Activated CD8-positive, alpha-beta memory T cell treated with anti-CD3 and anti-CD28 coated beads for 4 hours (primary cell): ENCODE results near the gene SH3TC1.

Experiments used
- DNase-seq, 2 donors: peaks; one replicate each; pipeline ENCODE4 v3.0.0-alpha.2; 2020; ENCODE audit warnings: low read depth in 2 of 2

Gene SH3TC1

DNA sequence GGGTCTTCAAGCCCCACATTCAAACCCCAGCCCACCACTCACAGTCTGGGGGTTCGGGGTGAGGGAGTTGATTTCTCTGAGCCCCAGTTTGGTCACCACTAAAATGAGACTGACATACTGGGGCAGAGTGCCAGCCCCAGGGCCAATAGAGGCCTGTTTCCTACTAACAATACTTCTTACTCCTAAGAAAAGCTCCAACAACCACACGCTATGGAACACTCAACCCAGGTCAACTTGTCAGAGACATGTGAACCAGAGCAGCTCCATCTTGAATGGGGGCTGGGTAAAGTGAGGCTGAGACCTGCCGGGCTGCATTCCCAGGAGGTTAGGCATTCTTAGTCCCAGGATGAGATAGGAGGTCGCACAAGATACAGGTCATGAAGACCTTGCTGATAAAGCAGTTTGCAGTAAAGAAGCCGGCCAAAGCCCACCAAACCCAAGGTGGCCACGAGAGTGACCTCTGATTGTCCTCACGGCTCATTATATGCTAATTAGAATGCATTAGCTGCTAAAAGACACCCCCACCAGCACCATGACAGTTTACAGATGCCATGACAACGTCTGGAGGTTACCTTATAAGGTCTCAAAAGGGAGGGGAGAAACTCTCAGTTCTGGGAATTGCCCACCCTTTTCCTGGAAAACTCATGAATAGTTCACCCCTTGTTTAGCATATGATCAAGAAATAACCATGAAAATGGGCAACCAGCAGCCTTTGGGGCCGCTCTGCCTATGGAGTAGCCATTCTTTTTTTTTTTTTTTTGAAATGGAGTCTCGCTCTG, 43.9 kb downstream of the SH3TC1 start:
- DNase-seq = no peak

DNA sequence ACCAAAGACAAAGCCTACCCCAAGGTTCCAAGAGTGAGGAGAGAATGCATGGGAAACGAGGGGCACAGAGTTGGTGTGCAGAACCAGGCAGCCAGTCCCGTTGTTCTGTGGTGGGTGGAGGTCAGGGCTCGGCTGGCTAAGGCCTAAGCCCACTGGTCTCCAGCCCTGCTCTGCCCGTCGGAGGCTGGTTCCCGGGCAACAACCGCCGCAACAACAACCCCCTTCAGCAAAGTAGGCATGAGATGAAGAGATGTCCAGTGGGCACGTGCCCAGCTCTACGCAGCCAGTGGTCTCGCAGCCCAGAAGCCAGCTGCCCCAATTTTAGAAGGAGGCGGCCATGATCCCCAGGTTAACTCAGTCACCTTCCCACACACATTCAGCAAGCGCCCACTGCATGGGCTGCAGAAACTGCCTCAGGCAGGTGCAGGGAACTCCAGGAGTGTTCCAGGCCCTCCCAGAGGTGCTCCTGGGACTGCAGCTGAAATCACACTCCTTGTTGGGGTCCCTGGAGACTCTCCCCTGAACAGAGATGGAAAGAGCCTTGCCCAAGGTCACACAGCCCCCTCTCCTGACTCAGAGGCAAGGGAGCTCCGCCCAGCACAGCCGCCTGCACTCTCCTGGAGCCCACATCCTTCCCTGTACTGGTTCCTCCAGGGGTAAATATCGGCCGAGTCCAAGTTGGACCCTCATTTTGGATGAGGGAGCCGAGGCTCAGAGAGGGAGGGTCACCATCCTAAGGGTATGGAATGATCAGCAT, 45.1 kb downstream of the SH3TC1 start:
- DNase-seq = no peak

DNA sequence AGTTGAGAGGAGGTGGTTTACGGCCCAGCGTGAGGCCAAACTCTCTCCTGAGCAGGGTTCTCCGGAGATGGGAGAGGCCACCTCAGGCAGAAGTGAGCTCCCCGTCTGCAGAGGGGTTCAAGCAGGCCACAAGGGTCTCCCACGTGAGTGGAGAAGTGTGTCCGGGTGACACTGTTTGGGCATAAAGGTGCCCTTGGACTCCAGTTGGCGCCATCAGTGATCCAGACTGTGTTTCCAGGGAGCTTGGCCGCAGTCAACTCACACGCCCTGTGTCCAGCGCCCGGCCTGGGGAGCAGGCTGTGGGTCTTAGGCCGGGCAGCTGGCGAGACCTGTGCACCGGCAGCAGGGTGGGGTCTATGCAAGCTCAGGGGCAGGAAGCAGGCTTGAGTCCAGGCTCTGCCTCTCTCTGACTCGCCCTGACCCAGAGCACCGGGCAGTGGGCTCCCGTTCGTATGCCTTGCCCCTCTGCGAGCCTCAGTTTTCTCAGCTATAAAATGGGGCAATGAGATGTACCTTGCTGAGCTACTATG, 45.9 kb downstream of the SH3TC1 start:
- DNase-seq = no peak

DNA sequence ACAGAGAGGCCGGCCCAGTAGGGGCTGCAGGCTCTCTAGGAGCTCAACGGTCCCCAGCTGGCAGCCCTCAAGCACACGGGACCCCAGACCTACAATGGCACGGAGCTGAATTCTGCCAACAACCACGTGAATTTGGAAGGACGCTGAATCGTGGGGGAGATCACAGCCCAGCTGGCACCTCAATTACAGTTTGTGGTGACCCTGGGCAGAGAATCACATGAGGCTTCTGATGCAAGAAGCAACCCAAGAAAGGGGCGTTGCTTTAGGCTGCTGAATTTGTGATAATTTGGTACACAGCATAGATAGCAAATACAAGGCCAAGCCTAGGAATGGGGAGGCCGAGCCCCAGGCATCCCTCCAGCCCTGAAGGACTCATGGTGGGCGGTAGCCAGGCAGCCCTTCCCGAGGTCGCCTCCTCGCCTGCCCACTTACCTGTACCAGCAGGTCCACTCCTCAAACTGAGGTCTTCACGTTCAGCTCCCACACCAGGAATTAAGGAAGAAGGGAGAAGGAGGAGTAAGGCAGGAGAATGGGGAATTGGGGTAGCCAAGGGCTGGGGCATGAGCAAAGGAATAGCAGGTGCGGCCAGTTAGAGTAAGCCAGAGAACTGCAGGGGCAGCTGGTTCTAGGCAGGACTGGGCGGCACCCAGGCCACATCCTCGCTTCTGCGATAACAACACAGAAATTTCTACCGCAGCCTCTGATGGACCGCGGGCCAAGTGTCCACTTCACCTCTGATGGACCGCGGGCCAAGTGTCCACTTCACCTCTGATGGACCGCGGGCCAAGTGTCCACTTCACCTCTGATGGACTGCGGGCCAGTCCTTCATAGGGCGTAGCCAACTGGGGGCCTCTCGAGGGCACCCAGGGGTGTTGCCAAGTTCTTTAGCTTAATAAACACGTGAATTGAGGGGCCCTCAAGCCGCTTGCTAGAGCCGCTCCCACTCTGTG, 47.1 kb downstream of the SH3TC1 start:
- DNase-seq = no peak

DNA sequence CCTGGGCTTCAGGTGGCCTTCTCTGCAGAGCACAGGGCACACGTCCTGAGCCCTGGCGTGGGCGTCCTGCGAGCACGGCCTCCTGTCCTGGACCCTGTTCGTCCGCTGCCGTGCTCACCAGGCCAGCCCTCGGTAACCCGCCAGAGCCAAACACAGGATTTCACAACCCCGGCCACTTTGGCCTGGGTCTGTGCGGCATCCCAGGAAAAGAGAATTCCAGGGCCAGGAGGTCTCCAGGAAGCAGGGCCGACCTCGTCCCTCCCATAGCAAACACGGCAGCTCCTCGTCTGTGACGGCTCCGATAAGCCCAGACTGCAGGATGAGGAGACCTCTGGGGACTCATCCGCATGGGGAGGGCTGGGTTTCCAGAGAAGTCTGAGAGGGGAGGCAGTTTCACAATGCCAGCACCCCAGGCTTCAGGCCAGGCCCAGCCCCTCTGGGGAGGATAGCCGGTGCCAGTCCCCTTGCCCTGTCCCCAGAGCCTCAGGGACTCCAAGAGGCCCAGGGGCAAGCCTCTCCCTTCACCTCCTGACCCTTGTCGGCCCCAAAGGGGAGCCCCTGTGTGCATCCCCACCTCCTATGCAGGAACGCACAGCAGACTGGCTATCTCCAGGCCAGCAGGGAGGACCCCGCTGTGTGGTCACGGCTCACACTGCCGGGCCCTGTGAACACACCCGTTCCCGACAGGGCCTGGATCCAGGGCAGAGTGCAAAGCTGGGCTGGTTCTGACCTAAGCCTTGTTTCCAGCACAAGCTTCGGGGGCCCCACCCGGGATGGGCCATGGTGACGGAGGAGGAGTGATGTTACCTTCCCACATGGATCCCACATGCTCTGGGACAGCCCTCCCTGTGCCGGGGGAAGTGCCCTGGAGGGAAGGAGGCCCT, 48.2 kb downstream of the SH3TC1 start:
- DNase-seq = no peak

DNA sequence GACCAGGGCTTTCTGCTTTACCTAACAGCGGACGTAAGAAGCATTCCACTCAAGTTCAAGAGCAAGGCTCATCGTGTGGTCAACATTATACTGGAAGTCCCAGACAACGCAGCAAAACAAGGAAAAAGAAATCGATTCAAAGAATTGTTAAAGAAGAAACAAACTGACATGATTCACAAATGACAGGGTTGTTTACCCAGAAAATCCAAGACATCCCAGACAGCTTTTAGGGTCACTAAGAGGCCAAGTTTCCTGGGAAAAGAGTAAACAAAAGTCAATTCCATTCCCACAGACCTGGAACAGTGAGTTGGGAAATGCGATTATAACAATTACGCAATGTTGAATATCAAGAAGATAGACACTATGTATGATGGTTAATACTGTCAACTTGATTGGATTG, 49.0 kb downstream of the SH3TC1 start:
- no peak for DNase-seq

DNA sequence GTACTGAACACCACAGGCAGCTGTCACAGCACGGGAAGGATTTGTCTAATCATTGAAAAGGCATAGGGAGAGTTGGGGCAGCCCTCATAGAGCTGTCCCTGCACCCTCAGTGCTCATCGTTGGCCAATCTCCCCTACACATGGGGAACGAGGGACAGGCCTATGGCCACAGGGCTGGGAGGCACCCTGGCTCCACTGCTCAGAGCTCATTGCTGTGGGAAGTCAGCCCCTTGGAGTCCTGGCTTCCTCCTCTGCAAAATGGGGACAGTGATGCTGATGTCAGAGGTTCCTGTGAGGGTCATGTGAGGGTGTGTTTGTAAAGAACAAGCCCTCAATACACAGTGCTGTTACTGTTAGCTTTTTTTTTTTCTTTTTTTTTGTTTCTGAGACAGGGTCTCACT, 51.1 kb downstream of the SH3TC1 start:
- DNase-seq = no peak

DNA sequence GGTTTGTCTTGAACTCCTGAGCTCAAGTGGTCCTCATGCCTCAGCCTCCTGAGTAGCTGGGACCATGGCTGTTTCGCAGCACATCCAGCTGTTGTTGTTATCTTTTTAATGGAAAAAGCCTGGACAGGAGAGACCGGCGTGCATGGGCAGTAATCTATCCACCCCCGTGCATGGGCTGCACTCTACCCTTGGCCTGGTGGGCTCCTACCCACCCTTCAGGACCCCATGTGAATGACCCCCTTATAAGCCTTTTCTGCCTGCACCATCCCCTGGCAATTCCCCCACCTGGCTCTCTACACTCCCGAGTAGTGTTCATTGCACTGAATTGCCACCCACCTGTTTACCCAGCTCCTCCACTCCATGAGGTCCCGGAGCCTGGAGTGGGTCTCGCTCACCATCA, 51.5 kb downstream of the SH3TC1 start:
- no peak for DNase-seq

DNA sequence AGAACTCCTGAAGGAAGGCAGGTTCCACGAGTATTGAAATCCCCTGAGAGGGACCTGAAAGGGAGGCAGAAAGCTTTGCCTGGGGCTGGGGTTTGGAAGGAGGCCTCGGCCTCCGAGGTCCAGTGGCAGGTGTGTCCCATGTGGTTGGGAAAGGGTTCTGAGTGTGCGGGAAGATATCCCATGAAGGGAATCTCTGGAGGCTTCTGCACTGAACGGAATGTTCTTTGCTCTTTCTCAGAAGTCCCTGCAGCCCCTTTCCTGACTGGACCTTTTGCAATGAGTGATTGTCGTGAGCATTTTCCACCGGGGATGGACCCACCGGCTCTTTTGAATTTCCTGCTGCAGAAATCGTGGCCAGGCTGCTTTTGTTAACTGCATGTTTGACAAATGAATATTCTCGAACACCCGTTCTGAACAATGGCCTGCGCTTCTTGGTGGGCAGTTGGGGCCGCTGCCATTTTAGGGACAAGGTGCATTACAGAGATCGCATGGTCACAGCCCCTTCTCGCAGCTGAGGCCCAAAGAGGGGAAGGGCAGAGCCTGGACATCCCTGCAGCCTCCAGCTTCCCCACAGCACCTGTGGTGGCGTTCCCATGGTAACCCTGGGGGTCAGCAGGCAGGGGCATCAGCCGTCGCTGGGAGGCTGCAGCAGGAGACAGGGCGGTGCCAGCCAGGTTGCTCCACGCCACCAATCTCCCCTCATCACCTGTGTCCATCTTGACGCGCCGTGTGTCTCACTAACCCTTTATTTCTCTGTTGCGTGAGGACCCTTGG, 52.2 kb downstream of the SH3TC1 start:
- no peak for DNase-seq

DNA sequence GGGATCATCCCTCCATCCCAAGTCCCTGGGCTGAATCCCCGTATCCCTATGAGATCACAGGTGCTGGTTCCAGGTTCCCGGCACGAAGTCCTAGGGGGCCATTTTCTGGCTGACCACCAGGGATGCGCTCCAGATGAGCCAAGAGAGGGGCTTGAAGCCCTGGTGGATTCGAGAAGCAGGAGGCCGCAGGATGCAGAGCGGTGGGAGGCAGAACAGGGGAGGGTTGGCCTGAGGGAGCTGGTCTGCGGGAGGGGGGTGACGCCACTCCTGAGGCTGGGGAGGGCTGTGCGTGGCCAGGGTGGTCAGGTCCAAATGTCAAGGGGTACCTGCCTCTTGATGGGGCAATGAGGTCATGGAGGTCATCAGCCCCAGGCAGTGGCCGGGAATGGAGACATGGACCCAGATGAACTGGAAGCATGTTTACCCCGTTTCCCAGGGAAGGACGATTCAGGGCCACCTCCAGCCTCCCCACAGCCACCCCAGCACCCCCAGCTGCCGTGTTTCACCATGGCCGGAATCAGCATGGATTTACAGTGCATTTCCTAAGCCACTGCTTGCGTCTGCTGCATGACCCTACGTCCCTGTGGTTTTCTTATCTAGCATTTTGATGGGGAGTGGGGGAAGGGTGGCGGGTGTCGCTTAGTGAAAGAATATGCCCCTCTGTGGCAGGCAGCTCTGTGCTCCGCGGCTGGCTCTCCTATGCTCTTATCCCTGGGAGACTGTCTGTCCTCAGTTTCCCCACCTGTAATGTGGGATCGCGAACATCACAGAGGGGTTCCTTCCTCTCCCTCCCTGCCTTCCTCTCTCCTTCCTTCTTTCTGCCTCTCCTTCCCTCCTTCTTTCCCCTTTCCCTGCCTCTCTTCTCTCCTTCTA, 53.4 kb downstream of the SH3TC1 start:
- DNase-seq = no peak

DNA sequence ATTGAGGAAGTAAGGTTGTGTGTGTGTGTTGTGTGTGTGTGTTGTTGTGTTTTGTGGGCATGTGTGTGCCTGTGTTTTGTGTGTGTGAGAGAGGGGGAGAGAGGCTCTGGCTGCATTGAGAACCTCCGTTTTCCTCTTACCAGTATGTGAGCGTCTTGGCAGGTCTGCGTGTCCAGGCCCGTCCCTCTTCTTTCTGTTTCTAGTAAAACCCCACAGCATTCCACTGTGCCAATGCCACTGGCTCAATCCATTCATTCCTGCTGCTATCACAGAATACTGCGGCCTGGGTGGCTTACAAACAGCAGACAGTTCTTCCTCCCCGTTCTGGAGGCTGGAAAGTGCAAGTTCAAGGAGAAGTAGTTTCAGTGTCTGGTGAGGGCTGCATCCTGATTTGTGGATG, 55.0 kb downstream of the SH3TC1 start:
- no peak for DNase-seq

DNA sequence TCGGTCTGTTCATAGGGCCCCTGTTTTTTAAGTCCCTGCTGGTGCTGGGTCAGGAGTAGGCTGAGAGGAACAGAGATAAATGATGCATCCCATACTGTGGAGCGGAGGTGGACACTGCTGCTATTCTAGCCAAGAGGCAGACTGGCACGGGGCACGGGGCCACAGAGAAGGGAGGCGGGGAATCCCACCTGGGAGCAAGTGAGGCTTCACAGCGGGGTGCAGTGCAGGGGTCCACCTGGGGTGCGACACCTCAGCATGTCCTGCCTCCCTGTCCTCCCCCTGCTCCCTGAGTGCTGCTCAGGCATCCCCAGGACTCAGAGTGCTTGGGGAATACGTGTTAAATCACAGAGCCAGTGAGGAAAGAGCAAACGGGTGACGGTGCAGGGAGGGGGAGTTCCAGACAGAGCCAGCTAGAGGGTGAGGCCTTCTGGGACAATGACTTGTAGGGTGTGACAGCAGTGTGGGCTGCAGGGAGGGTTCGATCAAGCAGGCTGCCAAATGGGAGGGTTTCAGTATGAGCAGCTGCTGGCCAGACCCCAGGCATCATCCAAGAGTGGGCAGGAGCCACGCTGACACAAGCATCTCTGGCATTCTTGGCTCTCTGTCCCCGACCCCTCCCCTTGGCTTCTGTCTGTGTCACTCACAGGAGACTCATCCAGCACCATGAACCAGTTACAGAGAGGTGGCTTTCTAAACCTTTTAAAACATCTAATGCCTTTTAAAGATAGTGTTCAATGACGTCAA, 56.8 kb downstream of the SH3TC1 start:
- DNase-seq = no peak

DNA sequence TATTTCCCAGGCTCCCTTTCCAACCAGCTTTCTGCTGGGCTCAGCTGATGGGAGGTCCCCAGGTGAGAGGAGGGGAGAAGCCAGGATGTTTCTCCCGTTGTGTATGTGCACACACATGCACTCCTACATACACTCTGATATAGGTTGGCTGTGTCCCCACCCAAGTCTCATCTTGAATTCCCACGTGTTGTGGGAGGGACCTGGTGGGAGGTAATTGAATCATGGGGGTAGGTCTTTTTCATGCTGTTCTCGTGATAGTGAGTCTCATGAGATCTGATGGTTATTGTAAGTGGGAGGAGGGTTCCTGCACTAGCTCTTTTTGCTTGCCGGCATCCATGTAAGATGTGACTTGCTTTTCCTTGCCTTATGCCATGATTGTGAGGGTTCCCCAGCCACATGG, 58.8 kb downstream of the SH3TC1 start:
- no peak for DNase-seq

DNA sequence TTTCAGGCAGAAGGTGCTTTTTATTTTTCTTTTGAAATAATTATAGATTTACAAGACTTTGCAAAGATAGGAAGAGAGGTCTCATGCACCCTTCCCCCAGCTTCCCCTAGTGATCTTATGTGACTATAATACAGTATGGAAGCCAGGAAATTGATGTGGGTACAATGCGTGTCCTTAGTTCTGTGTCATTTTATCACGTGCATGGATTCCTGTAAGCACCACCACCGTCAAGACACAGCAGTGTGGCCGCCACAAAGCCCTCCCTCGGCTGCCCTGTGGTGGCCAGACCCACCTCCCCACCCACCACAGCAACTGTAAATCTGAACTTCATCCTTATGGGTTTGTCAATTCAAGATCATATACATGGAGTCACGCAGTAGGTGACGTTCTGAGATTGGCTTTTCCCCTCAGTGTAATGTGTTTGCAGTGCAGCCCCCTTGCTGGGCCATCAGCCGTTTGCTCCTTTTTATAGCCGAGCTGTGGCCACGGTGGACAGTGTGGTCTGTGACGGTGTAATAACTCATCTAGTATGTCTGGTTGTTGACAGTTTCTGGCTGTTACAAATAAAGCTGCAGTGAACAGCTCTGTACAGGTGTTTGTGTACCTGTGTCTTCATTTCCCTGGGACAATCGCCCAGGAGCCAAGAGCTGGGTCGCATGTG, 59.6 kb downstream of the SH3TC1 start:
- no peak for DNase-seq

DNA sequence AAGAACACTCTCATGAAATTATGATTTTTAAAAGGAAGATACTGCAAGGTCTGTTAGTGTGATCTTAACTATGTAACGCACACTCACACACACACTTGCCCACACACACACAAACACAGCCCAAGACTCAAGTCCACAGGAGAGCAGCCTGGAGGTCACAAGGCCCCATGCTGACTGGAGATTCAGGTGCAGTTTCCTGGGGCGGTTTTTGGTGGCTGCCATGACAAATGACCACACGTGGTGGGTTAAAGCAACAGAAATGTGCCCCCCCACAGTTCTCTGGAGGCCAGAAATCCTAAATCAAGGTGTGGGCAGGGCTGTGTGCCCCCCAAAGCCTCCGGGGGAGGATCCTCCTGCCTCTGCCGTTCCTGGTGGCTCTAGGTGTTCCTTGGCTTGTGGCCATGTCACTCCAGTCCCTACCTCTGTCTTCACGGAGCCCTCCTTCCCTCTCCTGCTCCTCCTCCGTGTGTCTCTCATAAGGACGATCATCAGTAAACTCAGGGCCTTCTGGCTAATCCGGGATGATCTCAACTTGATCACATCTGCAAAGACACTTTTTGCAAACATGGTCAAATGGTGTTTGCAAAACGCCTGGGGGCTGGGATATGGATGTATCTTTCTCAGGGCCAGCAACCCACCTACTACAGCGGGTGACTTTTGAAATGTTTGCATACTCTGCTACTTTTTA, 60.8 kb downstream of the SH3TC1 start:
- no peak for DNase-seq

DNA sequence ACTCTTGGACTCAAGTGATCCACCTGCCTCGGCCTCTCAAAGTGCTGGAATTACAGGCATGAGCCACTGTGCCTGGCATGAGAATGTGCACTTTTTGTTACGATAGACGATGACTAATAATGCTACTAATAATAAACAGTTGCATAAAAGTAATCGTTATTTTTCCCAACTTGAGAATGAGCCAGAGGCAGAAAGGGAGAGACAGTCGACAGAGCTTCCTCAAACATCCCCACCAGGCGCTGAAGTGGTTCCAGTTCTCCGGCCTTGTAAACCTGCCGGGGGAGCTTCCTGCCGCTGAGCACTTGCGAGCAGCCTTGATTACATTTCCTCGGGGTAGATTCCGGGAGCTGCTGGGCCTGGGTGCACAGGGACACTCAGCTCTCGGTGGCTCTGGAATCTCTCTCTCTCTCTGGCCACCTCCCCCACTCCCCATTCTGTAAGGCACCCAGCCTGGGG, 61.6 kb downstream of the SH3TC1 start:
- no peak for DNase-seq

DNA sequence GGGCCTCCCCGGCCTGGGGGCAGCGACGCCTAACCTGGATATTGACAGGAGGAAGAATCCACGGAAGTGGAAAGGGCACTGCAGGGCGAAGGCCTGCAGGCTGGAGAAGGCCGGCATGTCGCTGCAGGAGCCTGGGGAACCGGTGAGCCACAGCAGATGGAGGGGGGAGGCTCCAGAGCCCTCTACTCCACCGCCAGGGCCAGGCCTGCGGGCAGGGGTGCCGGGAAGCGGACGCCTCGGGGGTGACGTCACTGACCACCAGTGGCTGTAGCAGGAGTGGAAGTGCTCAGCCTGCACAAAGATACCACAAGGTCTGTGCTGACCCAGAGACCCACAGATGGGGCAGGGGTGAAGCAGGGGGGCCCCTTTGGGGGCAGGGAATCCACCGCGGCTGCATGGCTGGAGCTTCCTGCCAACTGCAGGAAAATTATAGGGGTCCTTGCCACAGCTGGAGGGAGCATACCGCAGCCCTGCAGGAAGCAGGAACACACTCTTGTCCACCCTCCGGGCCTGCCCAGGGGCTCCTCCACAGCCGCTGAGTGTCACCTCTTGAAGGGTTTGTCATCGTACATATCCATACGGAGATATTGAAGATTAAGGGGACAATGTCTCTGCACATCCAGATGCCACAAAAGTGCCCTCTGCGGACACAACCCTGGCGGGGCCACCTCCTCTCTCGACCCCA, 62.9 kb downstream of the SH3TC1 start:
- DNase-seq = no peak
